GM18519 (cell line): ENCODE results near the gene TMEM81.

Experiments
- ATAC-seq: cut with Tn5 transposase; IDR thresholded peaks from one replicate; pipeline ENCODE4 v1.9.1; 2021; ENCODE audit warnings: mild to moderate bottlenecking, moderate library complexity; ENCODE audit not compliant: unreplicated experiment, low FRiP score

Gene TMEM81

DNA sequence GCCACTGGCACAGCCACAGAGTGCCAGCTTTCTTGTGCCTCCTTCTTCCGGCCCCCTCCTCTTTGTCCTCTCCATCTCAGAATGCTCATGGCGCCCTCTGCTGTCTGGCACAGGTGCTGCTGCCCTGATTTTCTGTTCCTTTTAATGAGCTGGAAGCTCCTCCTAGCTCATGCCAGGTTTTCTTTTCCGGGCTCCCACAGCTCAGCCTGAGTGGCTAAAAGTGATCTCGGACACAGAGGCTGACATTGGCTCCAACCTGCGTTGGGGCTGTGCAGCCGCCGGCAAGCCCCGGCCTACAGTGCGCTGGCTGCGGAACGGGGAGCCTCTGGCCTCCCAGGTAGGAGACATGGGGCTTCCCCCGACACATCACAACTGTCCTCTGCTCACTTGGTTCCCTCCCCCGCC lies 22.6 kb downstream of the TMEM81 start:
- ATAC-seq, result no peak

- no peak for ATAC-seq
Measured at GRCh38 chr1:205061227-205061626, 23.0 kb downstream of the TMEM81 start.

- ATAC-seq, result no peak
Measured at GRCh38 chr1:205060746-205061145, 23.5 kb downstream of the TMEM81 start.

DNA sequence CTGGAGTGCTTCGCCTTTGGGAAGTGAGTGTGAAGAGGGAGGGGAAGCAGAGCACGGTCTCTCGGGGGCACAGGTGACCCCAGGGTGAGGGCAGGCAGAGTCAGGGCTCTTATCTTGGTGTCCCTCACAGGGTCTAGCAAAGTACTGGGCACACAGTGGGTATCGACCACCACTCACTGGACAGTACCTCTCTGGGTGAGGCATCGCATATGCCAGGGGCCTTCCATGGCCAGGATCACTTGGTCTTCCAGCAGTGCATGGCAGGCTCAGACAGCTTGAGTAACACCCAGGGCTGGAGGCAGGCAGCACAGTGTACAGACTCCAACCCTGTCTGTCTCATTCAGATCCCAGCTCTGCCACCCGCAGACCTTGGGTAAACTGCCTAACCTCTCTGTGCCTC lies 24.6 kb downstream of the TMEM81 start:
- no peak for ATAC-seq

DNA sequence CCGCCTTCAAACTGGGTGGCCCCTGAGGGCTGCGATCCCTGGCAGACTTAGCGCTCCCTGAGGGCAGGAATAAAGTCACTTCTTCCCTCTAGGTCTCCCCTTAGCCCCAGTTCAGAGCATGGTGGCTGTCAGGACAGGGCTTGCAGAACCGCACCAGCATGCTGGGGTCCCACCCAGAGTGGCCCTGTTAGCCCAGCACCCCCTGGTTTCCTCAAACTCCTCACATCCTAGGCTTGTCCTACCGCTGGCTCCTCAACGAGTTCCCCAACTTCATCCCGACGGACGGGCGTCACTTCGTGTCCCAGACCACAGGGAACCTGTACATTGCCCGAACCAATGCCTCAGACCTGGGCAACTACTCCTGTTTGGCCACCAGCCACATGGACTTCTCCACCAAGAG lies 25.4 kb downstream of the TMEM81 start:
- ATAC-seq, result no peak

- ATAC-seq, result no peak
Measured at GRCh38 chr1:205057808-205058575, 26.3 kb downstream of the TMEM81 start.

DNA sequence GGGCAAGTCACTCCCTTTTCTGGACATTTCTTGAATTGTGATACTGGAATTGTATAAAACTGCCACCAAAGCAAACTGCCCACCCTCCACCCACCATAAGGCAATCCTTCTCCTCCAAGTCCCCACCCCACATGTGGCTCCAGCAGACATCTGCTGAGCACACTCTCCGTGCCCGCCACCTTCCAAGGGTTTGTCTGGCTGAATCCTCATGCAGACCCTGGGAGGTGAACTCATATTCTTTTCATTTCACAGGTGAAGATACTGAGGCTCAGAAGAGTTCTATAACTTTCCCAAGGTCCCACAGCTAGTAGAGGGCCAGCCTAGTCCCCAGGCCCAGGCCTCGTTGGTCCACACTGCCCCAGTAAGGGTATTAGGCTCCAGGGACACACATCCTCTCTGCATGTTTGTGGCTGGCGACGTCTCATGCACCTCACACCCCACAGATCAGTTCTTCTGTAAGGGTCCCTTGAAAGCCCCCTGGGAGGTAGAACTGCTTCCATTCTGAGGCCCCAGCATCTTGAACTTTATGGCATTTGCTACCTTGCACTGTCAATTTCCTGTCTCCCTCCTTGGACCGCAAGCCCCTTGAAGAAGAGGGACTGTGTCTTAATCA lies 27.2 kb downstream of the TMEM81 start:
- no peak for ATAC-seq

GRCh38 chr1:205056188-205056611 lies 28.1 kb downstream of the TMEM81 start:
- ATAC-seq, result no peak

GRCh38 chr1:205054013-205054412 lies 30.2 kb downstream of the TMEM81 start:
- ATAC-seq, result no peak

DNA sequence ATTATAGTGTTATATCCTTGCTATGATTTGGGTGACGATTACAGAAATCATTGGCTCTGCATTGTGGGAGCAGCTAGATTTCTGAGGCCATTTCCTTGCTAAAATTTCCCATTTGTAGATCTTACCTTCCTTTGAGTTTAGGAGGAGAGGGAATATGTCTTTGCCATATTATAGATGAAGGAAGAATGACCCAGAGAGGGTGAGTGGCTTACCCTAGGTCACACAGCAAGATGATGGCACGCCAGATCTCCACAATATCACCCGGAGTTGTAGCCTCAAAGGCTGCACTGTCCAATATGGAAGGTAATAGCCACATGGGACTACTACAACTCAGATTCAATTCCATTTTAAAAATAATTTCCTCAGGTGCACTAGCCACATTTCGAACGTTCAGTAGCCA lies 31.0 kb downstream of the TMEM81 start:
- ATAC-seq, result no peak

DNA sequence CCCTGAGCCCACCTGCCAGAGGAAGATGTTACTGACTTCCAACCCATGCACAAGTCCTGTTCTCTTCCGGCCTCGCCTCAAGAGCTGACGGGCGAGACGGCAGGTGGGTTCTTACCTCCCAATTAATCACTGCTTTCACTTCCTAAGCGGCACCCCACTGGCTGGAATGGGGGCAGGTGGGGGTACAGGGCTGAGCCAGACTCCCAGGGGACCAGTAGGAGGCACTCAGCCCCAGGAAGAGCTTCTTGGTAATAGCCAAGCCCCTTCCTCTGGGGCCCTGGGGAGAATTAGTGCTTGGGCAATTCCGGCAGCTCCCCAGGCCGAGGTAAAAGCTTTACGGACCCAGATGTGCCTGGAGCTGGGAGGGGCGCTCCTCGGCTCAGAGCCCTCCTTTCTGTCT lies 31.6 kb downstream of the TMEM81 start:
- ATAC-seq, result no peak

DNA sequence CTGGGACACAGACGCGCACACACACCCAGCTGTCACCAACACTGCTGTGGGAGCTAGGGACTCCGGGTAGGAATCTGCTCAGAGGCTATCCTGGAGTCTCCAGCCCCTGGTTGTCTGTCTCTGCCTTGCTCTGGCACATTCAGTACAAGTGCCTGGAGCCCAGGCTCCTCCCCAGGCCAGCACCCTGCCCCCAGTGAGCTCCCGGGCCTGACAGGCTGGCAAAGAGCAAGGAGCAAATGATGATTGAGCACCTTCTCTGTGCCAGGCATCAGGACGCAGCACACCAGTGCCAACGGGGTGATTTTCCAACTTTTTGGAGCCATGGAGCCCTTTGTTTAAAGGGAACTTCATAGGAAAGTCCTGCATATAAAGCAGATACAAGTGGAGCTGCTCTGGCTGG lies 34.8 kb downstream of the TMEM81 start:
- ATAC-seq, result no peak

DNA sequence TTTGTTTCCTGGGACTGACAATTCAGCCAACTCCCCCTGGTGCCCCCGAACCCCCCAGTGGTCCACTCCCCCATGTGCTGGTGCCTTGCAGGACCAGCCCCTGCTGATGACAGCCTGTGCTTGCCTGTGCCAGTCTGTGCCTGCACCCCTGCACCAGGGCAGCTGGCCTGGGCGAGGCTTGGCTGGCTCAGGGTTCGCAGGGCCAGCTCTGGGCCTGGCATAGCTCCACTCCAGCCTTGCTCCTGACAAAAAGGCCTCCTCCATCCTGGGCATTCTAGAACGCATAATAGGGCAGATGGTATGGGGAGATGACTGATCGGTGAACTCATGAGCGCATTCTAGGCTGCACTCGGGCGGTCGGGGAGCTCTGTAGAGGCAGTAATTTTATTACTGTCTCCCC lies 35.9 kb downstream of the TMEM81 start:
- ATAC-seq, result no peak

DNA sequence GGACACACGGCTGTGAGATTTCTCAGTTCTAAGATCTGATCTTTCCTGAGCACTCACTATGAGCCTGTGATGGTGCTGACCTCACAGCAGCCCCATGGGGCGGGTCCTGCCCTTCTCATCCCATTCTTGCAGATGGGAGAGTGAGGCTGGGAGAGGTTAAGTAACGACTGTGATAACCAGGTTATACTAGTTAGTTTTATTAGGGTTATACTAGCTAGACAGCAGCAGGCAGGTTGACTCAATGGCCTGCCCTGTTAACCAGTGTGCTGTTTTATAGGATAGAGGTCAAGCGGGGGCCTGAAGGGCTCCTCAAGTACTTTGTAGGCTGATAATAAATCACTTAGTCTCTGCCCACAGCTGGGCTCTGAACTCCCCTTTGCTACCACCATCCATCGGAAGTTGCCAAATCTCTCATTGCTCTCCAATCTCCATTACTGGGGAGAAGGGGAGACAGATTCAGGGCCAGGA lies 36.5 kb downstream of the TMEM81 start:
- ATAC-seq, result no peak

DNA sequence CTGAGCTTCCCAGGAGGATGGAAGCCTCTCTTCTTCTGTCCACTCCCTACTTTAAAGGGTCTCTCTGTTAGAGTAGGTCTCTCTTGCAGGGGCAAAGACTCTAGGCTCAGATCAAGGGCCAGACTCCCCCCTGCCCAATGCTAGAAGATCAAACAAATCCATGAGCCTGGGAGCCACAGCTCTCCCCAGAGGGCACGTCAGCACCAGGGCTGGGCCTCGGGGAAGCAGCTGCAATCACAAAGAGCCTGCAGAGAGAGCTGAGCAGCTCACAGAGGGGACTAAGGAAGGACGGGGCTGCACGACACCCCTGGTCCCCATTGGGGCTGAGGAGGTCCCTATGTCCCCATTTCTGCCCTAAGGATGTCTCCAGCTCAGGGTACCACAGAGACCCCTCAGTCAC lies 37.4 kb downstream of the TMEM81 start:
- no peak for ATAC-seq

- ATAC-seq, result no peak
Measured at GRCh38 chr1:205045146-205045545, 39.1 kb downstream of the TMEM81 start.

- no peak for ATAC-seq
Measured at GRCh38 chr1:205044741-205045140, 39.5 kb downstream of the TMEM81 start.

GRCh38 chr1:205043866-205044265 lies 40.4 kb downstream of the TMEM81 start:
- no peak for ATAC-seq

DNA sequence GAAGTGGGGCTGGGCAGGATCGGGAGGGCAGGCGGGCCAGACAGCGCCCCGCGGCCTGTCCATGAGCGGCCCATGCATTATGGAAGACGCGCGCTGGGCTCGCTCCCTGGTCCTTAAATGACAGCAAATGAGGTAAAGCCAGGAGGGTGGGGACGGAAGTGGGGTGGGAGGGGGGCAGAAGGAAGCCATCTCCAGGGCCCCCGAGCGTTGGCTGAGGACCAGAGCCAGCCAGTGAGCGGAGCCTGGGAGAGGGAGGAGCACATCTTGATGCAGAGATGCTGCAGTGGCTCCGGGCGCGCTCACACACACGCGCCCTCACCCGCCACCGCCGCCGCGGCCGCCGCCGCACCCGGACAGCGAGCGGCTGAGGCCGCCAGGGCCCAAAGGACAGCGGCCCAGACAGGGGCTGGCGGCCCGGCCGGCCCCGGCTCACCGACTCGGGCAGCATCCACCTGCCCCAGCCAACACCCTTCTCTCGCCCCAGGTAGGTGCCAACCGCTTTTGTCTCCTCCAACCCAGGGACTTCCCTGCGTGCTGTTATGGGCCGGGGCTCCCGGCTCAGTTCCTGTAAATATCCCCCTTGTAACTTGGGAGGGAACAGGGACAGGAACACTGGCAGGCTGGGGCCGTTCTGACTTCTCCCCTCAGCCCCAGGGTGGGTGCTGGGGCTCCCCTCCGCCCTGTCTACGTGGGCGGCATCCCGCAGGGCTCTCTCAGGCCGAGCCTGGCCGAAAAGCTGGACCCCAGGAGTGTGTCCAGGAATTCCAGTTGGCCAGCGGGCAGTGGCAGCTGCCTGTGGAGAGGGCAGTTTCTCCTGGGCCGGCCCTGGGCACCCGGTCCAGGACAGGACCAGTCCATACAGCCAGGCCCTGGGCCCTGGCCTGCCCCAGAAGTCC lies 41.1 kb downstream of the TMEM81 start, which contains the start of gene CNTN2:
Gene CNTN2, plus strand, starts transcription at position 302 of the 896 bp plus-strand sequence. CDS start 9,974 bp downstream, outside the sequence.
- ATAC-seq, result no peak

DNA sequence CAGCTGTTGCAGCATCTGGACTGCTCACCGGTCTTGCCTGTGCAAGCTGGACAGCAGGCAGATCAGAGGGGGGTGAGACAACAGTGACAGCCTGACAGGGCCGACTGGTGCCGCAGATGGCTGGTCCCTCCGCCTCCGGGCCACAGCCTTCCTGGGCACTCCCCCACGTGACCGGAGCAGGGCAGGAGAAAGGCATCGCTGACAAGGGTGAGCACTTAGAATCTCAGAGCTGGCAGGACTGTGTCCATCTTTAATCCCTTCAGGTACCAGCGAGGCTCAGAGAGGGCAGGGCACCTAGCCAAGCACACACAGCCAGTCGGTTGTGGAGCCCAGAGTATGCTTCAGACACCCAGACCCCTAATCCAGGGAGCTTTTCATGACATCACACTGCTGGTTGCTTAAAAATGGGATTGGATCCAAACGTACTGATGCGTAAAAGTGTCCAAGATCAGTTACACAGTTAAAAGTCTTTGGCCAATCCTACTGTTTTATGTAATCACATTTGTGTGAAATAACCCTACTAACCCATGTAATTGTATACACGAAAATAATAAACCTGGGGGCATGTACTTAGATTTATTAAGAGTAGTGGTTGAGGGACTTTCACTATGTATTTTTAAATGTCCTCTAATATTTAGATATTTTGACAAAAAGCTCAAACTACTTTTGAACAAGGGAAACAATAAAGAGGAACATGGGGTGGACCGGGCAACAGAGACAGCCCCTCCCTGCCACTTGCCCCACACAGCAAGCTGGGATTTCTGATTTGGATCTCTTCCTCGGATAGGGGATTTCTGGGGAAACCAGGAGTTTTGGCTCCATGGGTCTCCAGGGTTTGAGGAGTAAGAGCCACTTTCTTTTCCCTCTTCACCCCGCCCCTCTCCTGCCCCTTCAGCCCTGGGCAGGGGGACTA lies 42.0 kb downstream of the TMEM81 start:
- ATAC-seq, result no peak
